GM21786 (cell line): ENCODE results near the gene RBBP5.

Source experiments
- ATAC-seq: cut with Tn5 transposase; IDR thresholded peaks from one replicate; pipeline ENCODE4 v1.9.1; 2021; ENCODE audit not compliant: unreplicated experiment

RBBP5 gene

GRCh38 chr1:205060746-205061145 is 61.0 kb downstream of the RBBP5 start:
- no peak for ATAC-seq

- ATAC-seq: no peak
Observed at GRCh38 chr1:205059660-205060059, 62.1 kb downstream of the RBBP5 start.

- ATAC-seq: no peak
Observed at GRCh38 chr1:205058853-205059252, 62.9 kb downstream of the RBBP5 start.

GRCh38 chr1:205057808-205058575 is 63.8 kb downstream of the RBBP5 start:
- ATAC-seq: no peak

GRCh38 chr1:205056956-205057568 is 64.7 kb downstream of the RBBP5 start:
- no peak for ATAC-seq

GRCh38 chr1:205056188-205056611 is 65.6 kb downstream of the RBBP5 start:
- ATAC-seq: no peak

- no peak for ATAC-seq
Observed at GRCh38 chr1:205054013-205054412, 67.8 kb downstream of the RBBP5 start.

- ATAC-seq: no peak
Observed at GRCh38 chr1:205053296-205053695, 68.5 kb downstream of the RBBP5 start.

- no peak for ATAC-seq
Observed at GRCh38 chr1:205052690-205053089, 69.1 kb downstream of the RBBP5 start.

- ATAC-seq: no peak
Observed at GRCh38 chr1:205049479-205049878, 72.3 kb downstream of the RBBP5 start.

GRCh38 chr1:205048382-205048781 is 73.4 kb downstream of the RBBP5 start:
- ATAC-seq: no peak

- ATAC-seq: no peak
Observed at GRCh38 chr1:205047764-205048231, 74.0 kb downstream of the RBBP5 start.

GRCh38 chr1:205046870-205047269 is 74.9 kb downstream of the RBBP5 start:
- ATAC-seq: no peak

- no peak for ATAC-seq
Observed at GRCh38 chr1:205045146-205045545, 76.6 kb downstream of the RBBP5 start.

- ATAC-seq: no peak
Observed at GRCh38 chr1:205044741-205045140, 77.0 kb downstream of the RBBP5 start.

- ATAC-seq: no peak
Observed at GRCh38 chr1:205043866-205044265, 77.9 kb downstream of the RBBP5 start.

GRCh38 chr1:205042911-205043806 is 78.6 kb downstream of the RBBP5 start, which contains the start of gene CNTN2:
Gene CNTN2 (plus strand): TSS chr1:205043212. CDS start chr1:205053186, 9,974 bp downstream.
- no peak for ATAC-seq

- ATAC-seq: no peak
Observed at GRCh38 chr1:205041998-205042910, 79.5 kb downstream of the RBBP5 start.

GRCh38 chr1:205041001-205041715 is 80.6 kb downstream of the RBBP5 start:
- ATAC-seq: no peak
